HG02678 (cell line): ENCODE measurements around the gene MAP4K4.
A peak's percentile ranks its signal among the peaks of the same experiment; 100 is the strongest.
"Not testable (repeated sequence)": the region's sequence is repeated elsewhere in the genome, so short reads cannot be mapped to it uniquely, and the experiment has no call there.

ENCODE experiments used
- ATAC-seq: cut with Tn5 transposase; IDR thresholded peaks from one replicate; pipeline ENCODE4 v1.9.1; 2021; ENCODE audit warnings: mild to moderate bottlenecking, moderate library complexity; ENCODE audit not compliant: unreplicated experiment

Gene MAP4K4

DNA sequence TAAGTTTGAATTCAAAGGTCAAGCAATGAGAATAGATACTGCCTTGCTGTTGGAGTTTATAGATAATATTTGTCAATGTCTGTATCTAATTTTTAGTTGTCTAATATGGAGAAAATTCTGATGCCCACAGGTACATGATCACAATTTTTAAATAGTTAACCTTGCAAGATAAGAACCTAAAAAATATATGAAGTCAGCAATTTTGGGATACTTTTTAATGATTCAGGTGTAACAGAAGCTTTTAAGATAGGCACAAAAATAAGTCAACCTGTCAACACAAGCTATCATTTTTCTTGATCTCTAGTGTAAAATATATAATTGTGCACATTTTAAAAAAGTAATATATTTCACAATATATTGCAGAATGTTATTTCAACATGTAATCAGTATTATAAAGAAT lies 201.8 kb downstream of the MAP4K4 start:
- no peak for ATAC-seq

GRCh38 chr2:101899871-101900270 lies 202.4 kb downstream of the MAP4K4 start:
- no peak for ATAC-seq

GRCh38 chr2:101900375-101900774 lies 202.9 kb downstream of the MAP4K4 start:
- peak; percentile 69 for ATAC-seq

GRCh38 chr2:101901241-101901640 lies 203.7 kb downstream of the MAP4K4 start:
- ATAC-seq = no peak

GRCh38 chr2:101902169-101902568 lies 204.7 kb downstream of the MAP4K4 start:
- ATAC-seq = no peak

GRCh38 chr2:101904916-101905315 lies 207.4 kb downstream of the MAP4K4 start:
- ATAC-seq = no peak

- no peak for ATAC-seq
These were observed 208.3 kb downstream of the MAP4K4 start for GRCh38 chr2:101905746-101906336.

- no peak for ATAC-seq
These were observed 212.3 kb downstream of the MAP4K4 start for GRCh38 chr2:101909760-101910159.

DNA sequence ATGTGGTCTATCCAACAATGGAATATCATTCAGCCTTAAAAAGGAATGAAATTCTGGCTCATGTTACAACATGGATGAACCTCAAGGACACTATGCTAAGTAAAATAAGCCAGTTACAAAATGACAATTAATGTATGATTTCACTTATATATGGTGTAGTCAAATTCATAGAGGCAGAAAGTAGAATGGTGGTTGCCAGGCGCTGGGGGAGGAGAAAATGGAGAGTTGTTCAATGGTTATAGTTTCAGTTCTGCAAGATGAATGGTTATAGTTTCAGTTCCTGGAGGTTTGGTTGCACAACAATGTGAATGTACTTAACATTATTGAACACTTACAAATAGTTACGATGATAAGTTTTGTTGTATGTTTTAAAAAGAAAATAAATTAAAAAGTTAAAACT lies 215.0 kb downstream of the MAP4K4 start:
- ATAC-seq = peak; percentile 93

GRCh38 chr2:101921319-101921952 lies 223.9 kb downstream of the MAP4K4 start:
- ATAC-seq = peak; percentile 49

DNA sequence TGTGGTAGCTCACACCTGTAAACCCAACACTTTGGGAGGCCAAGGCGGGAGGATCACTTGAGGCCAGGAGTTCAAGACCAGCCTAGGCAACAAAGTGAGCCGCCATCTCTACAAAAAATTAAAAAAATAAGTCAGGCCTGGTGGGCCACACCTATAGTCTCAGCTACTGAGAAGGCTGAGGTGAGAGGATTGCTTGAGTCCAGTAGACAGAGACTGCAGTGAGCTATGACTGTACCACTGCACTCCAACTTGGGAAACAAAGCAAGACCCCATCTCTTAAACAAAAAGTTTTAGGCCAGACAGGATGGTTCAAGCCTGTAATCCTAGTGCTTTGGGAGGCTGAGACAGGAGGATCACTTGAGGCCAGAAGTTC lies 224.4 kb downstream of the MAP4K4 start:
- ATAC-seq = no peak

DNA sequence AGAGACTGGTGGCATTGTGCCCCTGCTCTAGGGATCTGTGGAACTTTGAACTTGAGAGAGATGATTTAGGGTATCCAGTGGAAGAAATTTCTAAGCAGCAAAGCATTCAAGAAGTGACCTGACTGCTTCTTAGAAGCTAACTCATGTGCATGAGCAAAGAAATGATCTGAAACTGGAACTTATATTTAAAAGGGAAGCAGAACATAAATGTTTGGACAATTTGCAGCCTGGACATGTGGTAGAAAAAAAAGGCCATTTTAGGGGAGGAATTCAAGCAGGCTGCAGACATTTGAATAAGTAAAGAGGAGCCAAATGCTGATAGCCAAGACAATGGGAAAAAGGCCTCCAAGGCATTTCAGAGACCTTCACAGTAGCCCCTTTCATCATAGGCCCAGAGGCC lies 226.8 kb downstream of the MAP4K4 start:
- ATAC-seq = not testable (repeated sequence)

DNA sequence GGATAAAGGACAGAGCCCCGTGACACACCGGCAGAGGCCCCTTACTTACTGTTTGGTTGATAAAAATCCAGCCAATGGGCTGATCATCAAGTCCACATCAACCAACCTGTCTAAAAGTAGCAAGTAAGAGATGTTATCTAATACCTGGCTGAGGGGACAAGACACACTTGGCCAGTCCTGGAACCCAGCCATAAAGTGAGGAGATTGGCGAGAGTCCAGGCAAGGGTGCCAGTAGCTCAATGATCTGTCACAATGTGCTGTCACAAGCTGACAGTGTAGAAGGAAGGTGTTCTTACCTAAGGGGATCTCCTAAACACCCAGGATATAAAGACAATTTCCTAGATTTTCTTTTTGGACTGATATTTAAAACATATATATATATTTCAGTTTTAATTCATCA lies 232.5 kb downstream of the MAP4K4 start:
- no peak for ATAC-seq

DNA sequence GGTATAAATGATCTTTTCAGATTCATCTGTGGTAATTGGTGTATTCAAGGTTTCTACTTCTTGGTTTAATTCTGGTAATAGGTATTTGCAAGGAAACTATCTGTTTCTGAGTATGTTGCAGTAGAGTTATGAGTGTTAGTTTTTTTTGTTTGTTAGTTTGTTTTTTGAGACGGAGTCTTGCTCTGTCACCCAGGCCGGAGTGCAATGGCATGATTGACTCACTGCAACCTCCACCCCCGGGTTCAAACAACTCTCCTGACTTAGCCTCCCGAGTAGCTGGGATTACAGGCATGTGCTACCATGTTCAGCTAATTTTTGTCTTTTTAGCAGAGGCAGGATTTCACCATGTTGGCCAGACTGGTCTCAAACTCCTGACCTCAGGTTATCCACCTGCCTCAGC lies 233.3 kb downstream of the MAP4K4 start:
- ATAC-seq = no peak

DNA sequence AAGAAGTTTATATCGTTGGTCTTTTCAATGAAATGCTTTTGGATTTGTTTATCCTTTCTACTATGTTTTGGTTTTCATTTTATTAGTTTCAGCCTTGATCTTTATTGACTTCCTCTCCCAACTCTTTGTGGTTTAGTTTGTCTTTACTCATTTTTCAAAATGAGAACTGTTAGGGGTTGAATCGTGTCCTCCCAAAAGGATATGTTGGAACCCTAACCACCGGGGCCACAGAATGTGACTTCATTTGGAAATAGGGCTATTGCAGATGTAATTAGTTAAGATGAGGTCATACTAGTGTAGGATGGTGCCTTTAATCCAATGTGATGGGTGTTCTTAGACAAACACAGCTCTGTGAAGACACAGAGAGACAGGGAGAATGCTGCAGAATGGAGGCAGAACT lies 233.9 kb downstream of the MAP4K4 start:
- no peak for ATAC-seq

DNA sequence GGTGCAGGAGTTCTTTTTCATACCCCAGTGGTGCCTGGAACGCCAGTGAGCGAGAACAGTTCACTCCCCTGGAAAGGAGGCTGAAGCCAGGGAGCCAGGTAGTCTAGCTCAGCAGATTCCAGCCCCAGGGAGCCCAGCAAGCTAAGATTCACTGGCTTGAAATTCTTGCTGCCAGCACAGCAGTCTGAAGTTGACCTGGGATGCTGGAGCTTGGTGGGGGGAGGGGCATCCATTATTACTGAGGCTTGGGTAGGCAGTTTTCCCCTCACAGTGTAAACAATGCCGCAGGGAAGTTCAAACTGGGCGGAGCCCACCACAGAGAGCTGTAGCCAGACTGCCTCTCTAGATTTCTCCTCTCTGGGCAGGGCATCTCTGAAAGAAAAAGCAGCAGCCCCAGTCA lies 238.3 kb downstream of the MAP4K4 start:
- ATAC-seq = not testable (repeated sequence)

DNA sequence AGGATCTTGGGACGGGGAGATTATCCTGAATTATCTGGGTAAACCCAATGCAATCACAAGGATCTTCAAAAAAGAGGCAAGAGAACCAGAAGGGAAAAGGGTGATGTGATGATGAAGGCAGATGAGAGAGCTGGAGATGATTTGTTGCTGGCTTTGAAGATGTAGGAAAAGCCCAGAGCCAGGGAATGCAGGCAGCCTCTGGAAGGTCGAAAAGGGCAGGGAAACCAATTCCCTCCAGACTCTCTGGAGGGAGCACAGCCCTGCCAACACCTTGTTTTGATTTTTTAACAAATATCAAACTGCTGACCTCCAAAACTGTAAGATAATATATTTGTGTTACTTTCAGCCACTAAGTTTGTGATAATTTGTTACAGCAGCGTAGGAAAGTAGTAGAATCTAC lies 245.3 kb downstream of the MAP4K4 start:
- ATAC-seq = no peak
